Activated naive CD8-positive, alpha-beta T cell treated with anti-CD3 and anti-CD28 coated beads, Interleukin-2, amount 50 U/mL, for 24 hours (primary cell): ENCODE data around the gene AXDND1.
"Not testable (repeated sequence)": the region's sequence is repeated elsewhere in the genome, so short reads cannot be mapped to it uniquely, and the experiment has no call there.

Experiments
- ATAC-seq: fragments of 150-1000 bp; cut with Tn5 transposase; one replicate; pipeline ENCODE4 v1.10.0; 2021
- DNase-seq: peaks from one replicate; pipeline ENCODE4 v3.0.0; 2021
- H3K27ac Mint-ChIP-seq: one replicate; pipeline ENCODE4 v1.8.0; 2021; ENCODE audit warnings: mild to moderate bottlenecking, mixed read lengths
- H3K27me3 Mint-ChIP-seq: one replicate; pipeline ENCODE4 v1.8.0; 2021; ENCODE audit warnings: mixed read lengths
- H3K36me3 Mint-ChIP-seq: one replicate; pipeline ENCODE4 v1.8.0; 2021; ENCODE audit warnings: low read depth, mixed read lengths
- H3K4me1 Mint-ChIP-seq: one replicate; pipeline ENCODE4 v1.8.0; 2021; ENCODE audit warnings: mixed read lengths
- H3K4me3 Mint-ChIP-seq: one replicate; pipeline ENCODE4 v1.8.0; 2021; ENCODE audit warnings: mild to moderate bottlenecking, moderate library complexity, mixed read lengths
- H3K9me3 Mint-ChIP-seq: one replicate; pipeline ENCODE4 v1.8.0; 2021; ENCODE audit warnings: mixed read lengths

The AXDND1 gene

DNA sequence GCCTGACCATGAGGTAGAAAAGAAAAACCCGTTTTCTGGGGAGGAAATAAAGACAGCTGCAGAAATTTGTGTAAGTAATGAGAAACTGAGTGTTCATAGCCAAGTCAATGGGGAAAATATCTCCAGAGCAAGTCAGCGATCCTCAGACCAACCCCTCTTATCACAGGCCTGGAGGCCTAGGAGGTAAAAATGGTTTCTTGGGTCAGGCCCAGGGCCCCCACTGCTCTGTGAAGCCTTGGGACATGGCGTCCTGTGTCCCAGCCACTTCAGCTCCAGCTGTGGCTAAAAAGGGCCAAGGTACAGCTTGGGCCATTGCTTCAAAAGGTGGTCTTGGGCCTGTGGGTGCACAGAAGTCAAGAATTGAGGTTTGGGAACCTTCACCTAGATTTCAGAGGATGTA, 108.9 kb downstream of the AXDND1 start:
- Mint-ChIP-seq H3K4me1 (no peaks in the 10 kb centered on the region), H3K4me3 (no peak overlapping the region), H3K27me3 (peaks cover 2% of the 10 kb centered on the region), H3K36me3 (peaks cover 5% of the 10 kb centered on the region), H3K27ac (no peak overlapping the region), H3K9me3 (peaks cover 38% of the 10 kb centered on the region)
- ATAC-seq (no peak), DNase-seq (no peak)

DNA sequence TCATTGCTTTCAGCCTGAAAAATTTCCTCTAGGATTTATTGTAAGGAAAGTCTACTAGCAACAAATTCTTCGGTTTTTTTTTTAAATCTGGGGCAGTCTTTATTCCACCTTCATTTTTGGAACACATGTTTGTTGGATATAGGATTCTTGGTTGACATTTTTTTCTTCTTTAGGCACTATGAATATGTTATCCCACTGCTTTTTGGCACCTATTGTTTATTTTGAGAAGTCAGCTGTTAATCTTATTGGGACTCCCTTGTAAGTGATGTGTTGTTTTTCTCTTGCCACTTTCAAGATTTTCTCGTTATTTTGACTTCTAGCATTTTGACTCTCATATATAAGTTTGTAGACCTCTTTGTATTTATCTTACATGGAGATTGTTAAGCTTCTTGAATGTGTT, 110.7 kb downstream of the AXDND1 start:
- Mint-ChIP-seq H3K27me3 (peaks cover 1% of the 10 kb centered on the region), H3K27ac (no peak overlapping the region), H3K36me3 (peaks cover 6% of the 10 kb centered on the region), H3K4me1 (no peaks in the 10 kb centered on the region), H3K9me3 (peaks cover 43% of the 10 kb centered on the region), H3K4me3 (no peak overlapping the region)
- ATAC-seq (no peak), DNase-seq (no peak)

GRCh38 chr1:179478370-179478769, 112.6 kb downstream of the AXDND1 start:
- Mint-ChIP-seq H3K4me3 (no peak overlapping the region), H3K27ac (no peak overlapping the region), H3K9me3 (peaks cover 47% of the 10 kb centered on the region), H3K27me3 (no peaks in the 10 kb centered on the region), H3K4me1 (no peaks in the 10 kb centered on the region), H3K36me3 (peaks cover 6% of the 10 kb centered on the region)
- no peak for ATAC-seq
- no peak for DNase-seq

DNA sequence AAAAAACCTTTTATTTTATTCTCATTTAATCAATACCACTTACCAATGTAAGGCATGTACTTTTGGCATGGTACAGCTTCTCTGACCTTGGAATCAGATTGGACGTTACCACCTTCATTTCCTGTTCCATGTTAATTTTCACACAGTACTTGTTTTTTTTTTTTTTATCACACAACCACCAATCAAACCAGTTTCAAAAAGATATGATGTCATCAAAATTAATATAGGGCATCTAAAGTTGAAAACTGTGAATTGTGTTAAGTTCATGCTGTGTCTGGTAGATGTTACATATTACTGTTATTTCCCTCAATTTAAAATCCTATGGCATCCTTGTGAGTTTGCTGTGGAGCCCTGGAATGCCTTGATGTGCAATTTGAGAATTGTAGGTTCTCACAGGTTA, 124.8 kb downstream of the AXDND1 start:
- no peaks in the 10 kb centered on the region for H3K36me3 Mint-ChIP-seq

DNA sequence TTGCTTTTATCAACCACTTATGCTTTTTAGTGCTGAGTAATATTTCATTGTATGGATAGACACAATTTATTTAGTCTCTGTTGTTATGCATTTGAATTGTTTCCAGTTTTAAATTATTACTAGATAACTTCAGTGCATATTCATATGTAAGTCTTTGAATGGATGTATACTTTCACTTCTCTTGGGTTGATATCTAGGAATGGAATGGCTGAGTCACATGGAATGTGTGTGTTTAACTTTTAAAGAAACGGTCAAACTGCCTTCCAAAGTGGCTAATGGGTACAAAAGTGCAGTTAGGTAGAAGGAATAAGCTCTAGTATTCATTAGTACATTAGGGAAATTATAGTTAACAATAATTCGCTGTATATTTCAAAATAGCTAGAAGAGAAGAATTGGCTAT, 127.6 kb downstream of the AXDND1 start:
- Mint-ChIP-seq H3K4me1 (no peaks in the 10 kb centered on the region), H3K4me3 (no peak overlapping the region), H3K27ac (no peak overlapping the region), H3K9me3 (peaks cover 4% of the 10 kb centered on the region), H3K27me3 (no peaks in the 10 kb centered on the region), H3K36me3 (no peaks in the 10 kb centered on the region)
- DNase-seq (no peak), ATAC-seq (no peak)

More for the DNA sequence above, 124.8 kb downstream of the AXDND1 start:
- Mint-ChIP-seq H3K27ac (no peak overlapping the region), H3K27me3 (no peaks in the 10 kb centered on the region), H3K9me3 (peaks cover 12% of the 10 kb centered on the region), H3K4me1 (no peaks in the 10 kb centered on the region), H3K4me3 (no peak overlapping the region)
- ATAC-seq, result no peak
- DNase-seq, result no peak

- Mint-ChIP-seq H3K4me3 (no peak overlapping the region), H3K27ac (no peak overlapping the region), H3K27me3 (peaks cover 4% of the 10 kb centered on the region), H3K4me1 (no peaks in the 10 kb centered on the region), H3K9me3 (peaks cover 3% of the 10 kb centered on the region), H3K36me3 (no peaks in the 10 kb centered on the region)
- DNase-seq (no peak), ATAC-seq (no peak)
Measured at GRCh38 chr1:179506199-179506598, 140.4 kb downstream of the AXDND1 start.

DNA sequence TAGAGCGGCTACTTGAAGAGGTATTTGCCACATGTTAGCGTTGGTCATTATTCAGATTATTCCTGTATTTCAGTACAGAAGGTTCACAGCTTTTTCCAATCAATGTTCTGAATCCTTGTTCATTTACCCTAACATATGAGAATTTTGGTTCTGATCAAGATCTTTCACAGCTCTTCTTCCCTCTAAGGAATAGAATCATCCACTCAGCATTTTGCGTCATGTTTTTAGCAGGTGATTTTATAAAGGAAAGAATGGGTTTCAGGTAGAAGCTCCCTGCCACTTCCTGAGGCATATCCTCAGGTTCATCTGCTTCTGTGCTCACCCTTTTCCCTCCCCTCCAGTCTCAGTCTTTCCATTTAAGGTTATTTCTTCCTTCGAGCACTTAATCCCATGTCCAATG, 143.6 kb downstream of the AXDND1 start:
- H3K4me1 Mint-ChIP-seq, result no peaks in the 10 kb centered on the region
- no peak overlapping the region for H3K4me3 Mint-ChIP-seq
- no peaks in the 10 kb centered on the region for H3K36me3 Mint-ChIP-seq
- no peak overlapping the region for H3K27ac Mint-ChIP-seq
- H3K27me3 Mint-ChIP-seq, result peaks cover 4% of the 10 kb centered on the region
- ATAC-seq (no peak), DNase-seq (no peak)
- peaks cover 3% of the 10 kb centered on the region for H3K9me3 Mint-ChIP-seq

GRCh38 chr1:179510038-179510437, 144.3 kb downstream of the AXDND1 start:
- Mint-ChIP-seq H3K9me3 (peaks cover 3% of the 10 kb centered on the region), H3K4me3 (no peak overlapping the region), H3K27me3 (peaks cover 4% of the 10 kb centered on the region), H3K4me1 (no peaks in the 10 kb centered on the region), H3K27ac (no peak overlapping the region), H3K36me3 (no peaks in the 10 kb centered on the region)
- DNase-seq (no peak), ATAC-seq (no peak)

- no peaks in the 10 kb centered on the region for H3K36me3 Mint-ChIP-seq
- H3K27me3 Mint-ChIP-seq, result peaks cover 3% of the 10 kb centered on the region
- H3K9me3 Mint-ChIP-seq, result no peaks in the 10 kb centered on the region
- H3K4me3 Mint-ChIP-seq, result no peak overlapping the region
- DNase-seq (no peak), ATAC-seq (no peak)
- H3K4me1 Mint-ChIP-seq, result no peaks in the 10 kb centered on the region
- no peak overlapping the region for H3K27ac Mint-ChIP-seq
Measured at GRCh38 chr1:179516976-179517705, 151.4 kb downstream of the AXDND1 start.

- not testable (repeated sequence) for H3K27ac Mint-ChIP-seq, H3K9me3 Mint-ChIP-seq, H3K36me3 Mint-ChIP-seq, H3K27me3 Mint-ChIP-seq, H3K4me1 Mint-ChIP-seq, DNase-seq, ATAC-seq, H3K4me3 Mint-ChIP-seq
Measured at GRCh38 chr1:179518544-179518943, 152.8 kb downstream of the AXDND1 start.

- Mint-ChIP-seq H3K9me3 (no peaks in the 10 kb centered on the region), H3K4me1 (peaks cover 3% of the 10 kb centered on the region), H3K27me3 (no peaks in the 10 kb centered on the region), H3K36me3 (no peaks in the 10 kb centered on the region), H3K4me3 (no peak overlapping the region), H3K27ac (no peak overlapping the region)
- DNase-seq, result no peak
- no peak for ATAC-seq
Measured at GRCh38 chr1:179529482-179530195, 163.9 kb downstream of the AXDND1 start.

DNA sequence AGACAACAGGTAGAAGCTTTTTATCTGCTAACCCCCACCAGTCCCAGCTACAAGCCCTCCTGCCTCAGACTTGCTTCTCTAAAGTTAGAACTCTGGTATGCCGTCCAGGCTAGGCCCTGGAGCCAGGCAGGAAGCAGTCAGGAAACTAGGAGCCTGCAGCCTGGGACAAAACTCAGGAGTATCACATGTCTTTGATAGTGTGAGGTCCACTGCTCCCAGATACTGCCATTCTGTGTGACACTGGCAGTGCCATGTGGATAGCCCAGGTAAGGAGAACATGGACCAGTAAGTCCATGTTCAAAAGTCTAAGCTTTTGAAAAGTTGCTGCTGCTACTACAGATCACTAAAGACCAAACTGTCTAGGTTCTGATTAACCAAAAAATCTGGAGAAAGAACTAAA, 164.6 kb downstream of the AXDND1 start:
- DNase-seq, result no peak
- Mint-ChIP-seq H3K36me3 (no peaks in the 10 kb centered on the region), H3K4me1 (peaks cover 3% of the 10 kb centered on the region), H3K9me3 (no peaks in the 10 kb centered on the region), H3K4me3 (no peak overlapping the region), H3K27me3 (no peaks in the 10 kb centered on the region), H3K27ac (no peak overlapping the region)
- ATAC-seq, result no peak

DNA sequence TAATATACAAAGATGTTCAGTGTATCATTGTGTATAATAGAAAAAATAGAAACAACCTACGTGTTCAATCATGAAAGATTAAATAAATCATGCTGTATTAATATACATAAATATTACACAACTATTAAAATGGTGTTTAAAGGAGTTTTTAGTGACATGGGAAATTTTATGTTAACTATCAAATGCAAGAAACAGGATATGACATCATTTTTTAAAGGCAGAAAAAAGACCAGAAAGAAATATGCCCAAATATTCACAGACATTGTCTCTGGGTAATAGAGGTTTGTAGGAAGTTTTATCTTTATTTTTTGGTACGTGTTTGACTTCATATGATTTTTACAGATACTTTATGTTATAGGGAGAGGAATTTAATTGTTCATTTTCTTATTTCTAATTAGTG, 176.0 kb downstream of the AXDND1 start:
- DNase-seq (no peak), ATAC-seq (no peak)
- H3K9me3 Mint-ChIP-seq, result peaks cover 5% of the 10 kb centered on the region
- peaks cover 5% of the 10 kb centered on the region for H3K27me3 Mint-ChIP-seq
- H3K4me3 Mint-ChIP-seq, result no peak overlapping the region
- H3K36me3 Mint-ChIP-seq, result no peaks in the 10 kb centered on the region
- H3K4me1 Mint-ChIP-seq, result no peaks in the 10 kb centered on the region
- no peak overlapping the region for H3K27ac Mint-ChIP-seq

DNA sequence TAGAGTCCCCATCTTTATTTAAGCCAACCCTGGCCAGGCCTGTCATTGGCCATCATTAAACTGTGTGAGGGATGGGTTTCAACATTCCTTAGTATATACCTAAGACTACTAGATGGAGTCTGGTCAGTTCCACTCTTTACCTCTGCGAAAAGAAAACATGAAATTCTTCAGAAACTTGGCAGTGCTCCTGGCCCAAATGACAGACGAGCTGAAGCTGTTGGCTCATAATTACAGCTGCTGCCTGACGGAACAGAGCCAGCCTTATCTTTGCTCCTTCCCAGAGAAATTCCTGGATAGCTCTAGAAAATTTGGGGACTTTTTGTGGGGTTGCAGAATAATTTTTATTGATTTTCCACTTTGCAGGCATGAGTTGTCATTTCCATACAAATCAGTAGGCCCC, 179.6 kb downstream of the AXDND1 start:
- no peaks in the 10 kb centered on the region for H3K9me3 Mint-ChIP-seq
- H3K27ac Mint-ChIP-seq, result no peak overlapping the region
- DNase-seq, result no peak
- no peaks in the 10 kb centered on the region for H3K4me1 Mint-ChIP-seq
- H3K4me3 Mint-ChIP-seq, result no peak overlapping the region
- no peak for ATAC-seq
- H3K36me3 Mint-ChIP-seq, result no peaks in the 10 kb centered on the region
- peaks cover 5% of the 10 kb centered on the region for H3K27me3 Mint-ChIP-seq

GRCh38 chr1:179547021-179547535, 181.3 kb downstream of the AXDND1 start:
- H3K27me3 Mint-ChIP-seq, result peaks cover 5% of the 10 kb centered on the region
- H3K27ac Mint-ChIP-seq, result no peak overlapping the region
- no peaks in the 10 kb centered on the region for H3K36me3 Mint-ChIP-seq
- H3K4me3 Mint-ChIP-seq, result no peak overlapping the region
- no peak for ATAC-seq
- H3K4me1 Mint-ChIP-seq, result peaks cover 2% of the 10 kb centered on the region
- DNase-seq, result no peak
- no peaks in the 10 kb centered on the region for H3K9me3 Mint-ChIP-seq
